Calu3 (cell line): ENCODE data around the gene DMBX1. TPM values are rescaled to one million over a fixed set of nuclear protein-coding genes. Genes with fewer than 3 reads are reported as not detected.

Source experiments
- BruUV-seq: library from RNA; stranded (reverse); fragments of 400-500 nt; replicated peaks from 2 replicates; lab custom pipeline; 2021; lab: Mats Ljungman, UMichigan
- CTCF ChIA-PET: fragments of 300-600 bp; sonication (Branson Sonifier 250); formaldehyde crosslinking; loops from one replicate; lab custom pipeline; 2022; ENCODE audit warnings: antibody characterized with exemption; lab: Charles Lee
- DNase-seq: peaks from one replicate; pipeline ENCODE4 v3.0.0; 2022
- H3K27ac Mint-ChIP-seq: one replicate; pipeline ENCODE4 v1.8.0; 2022; ENCODE audit warnings: mixed read lengths; ENCODE audit not compliant: unreplicated experiment
- H3K27me3 Mint-ChIP-seq: one replicate; pipeline ENCODE4 v1.8.0; 2022; ENCODE audit warnings: mixed read lengths; ENCODE audit not compliant: unreplicated experiment
- H3K36me3 Mint-ChIP-seq: one replicate; pipeline ENCODE4 v1.8.0; 2022; ENCODE audit warnings: mild to moderate bottlenecking, moderate library complexity, mixed read lengths; ENCODE audit not compliant: insufficient read depth, unreplicated experiment
- H3K4me1 Mint-ChIP-seq: one replicate; pipeline ENCODE4 v1.8.0; 2022; ENCODE audit warnings: mild to moderate bottlenecking, low read depth, mixed read lengths; ENCODE audit not compliant: unreplicated experiment
- H3K4me3 Mint-ChIP-seq: one replicate; pipeline ENCODE4 v1.8.0; 2022; ENCODE audit warnings: mild to moderate bottlenecking, low read depth, moderate library complexity, mixed read lengths; ENCODE audit not compliant: unreplicated experiment
- H3K9me3 Mint-ChIP-seq: one replicate; pipeline ENCODE4 v1.8.0; 2022; ENCODE audit warnings: low read depth, mixed read lengths; ENCODE audit not compliant: unreplicated experiment
- intact Hi-C: fragments of 100-400 bp; cut with micrococcal nuclease; formaldehyde crosslinking; loops from one replicate; pipeline ENCODE4 v1.10.0; 2022; ENCODE audit not compliant: unreplicated experiment
- total RNA-seq: library from RNA; stranded (reverse); gene quantifications from 2 replicates; pipeline ENCODE4 v1.2.3, GENCODE V29; 2022
- TF ChIP-seq, protein P1 (sequence below): fragments of 200-600 bp; IDR thresholded peaks from one replicate; pipeline ENCODE4 v1.8.0; 2022; ENCODE audit warnings: antibody characterized with exemption; ENCODE audit not compliant: unreplicated experiment

Gene DMBX1
- total RNA-seq, 1 experiment from 2014 or later: 2.3 TPM

DNA sequence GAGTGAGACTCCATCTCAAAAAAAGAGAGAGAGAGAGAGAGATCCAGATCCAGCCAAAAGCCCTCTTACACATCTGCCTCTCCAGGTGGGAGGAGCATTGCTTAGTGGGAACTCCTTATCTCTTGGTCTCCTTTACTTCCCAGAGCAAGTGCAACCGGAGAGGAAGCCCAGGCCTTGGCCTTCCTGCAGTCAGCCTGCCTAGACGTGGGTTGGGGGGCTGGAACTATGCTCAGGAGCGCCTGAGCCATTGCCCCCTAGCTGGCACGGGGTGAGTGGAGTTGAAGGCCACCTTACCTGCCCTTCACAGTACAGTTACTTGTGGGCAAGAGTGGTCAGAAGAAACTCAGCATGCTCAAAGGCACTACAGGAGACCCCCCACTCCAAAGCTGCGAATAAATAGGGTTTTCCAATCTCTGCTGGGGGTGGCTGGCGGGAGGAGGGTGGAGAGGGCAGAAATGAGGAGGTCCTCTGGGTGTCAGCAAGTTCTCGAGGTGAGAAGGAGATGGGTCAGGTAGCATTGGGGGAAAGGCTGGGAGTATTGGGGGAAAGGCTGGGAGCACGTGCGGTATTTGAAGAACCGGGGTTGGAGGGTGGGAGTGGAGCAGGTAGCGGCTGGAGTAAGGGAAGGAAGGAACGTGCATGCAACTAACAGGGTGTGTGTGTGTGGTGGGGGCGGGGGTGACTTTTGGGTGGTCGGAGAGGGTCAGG, 4.7 kb upstream of the DMBX1 start:
- Mint-ChIP-seq H3K27me3 (peaks cover 34% of the 10 kb centered on the region), H3K4me1 (peaks cover 19% of the 10 kb centered on the region), H3K27ac (no peak overlapping the region), H3K36me3 (peaks cover 14% of the 10 kb centered on the region), H3K9me3 (no peaks in the 10 kb centered on the region), H3K4me3 (no peak overlapping the region)
- TF ChIP-seq, protein P1, sequence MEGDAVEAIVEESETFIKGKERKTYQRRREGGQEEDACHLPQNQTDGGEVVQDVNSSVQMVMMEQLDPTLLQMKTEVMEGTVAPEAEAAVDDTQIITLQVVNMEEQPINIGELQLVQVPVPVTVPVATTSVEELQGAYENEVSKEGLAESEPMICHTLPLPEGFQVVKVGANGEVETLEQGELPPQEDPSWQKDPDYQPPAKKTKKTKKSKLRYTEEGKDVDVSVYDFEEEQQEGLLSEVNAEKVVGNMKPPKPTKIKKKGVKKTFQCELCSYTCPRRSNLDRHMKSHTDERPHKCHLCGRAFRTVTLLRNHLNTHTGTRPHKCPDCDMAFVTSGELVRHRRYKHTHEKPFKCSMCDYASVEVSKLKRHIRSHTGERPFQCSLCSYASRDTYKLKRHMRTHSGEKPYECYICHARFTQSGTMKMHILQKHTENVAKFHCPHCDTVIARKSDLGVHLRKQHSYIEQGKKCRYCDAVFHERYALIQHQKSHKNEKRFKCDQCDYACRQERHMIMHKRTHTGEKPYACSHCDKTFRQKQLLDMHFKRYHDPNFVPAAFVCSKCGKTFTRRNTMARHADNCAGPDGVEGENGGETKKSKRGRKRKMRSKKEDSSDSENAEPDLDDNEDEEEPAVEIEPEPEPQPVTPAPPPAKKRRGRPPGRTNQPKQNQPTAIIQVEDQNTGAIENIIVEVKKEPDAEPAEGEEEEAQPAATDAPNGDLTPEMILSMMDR: no peak
- no TSS peak for BruUV-seq
- no peak for DNase-seq
- intact Hi-C loops: no loop called here
- CTCF ChIA-PET: no interaction called here

DNA sequence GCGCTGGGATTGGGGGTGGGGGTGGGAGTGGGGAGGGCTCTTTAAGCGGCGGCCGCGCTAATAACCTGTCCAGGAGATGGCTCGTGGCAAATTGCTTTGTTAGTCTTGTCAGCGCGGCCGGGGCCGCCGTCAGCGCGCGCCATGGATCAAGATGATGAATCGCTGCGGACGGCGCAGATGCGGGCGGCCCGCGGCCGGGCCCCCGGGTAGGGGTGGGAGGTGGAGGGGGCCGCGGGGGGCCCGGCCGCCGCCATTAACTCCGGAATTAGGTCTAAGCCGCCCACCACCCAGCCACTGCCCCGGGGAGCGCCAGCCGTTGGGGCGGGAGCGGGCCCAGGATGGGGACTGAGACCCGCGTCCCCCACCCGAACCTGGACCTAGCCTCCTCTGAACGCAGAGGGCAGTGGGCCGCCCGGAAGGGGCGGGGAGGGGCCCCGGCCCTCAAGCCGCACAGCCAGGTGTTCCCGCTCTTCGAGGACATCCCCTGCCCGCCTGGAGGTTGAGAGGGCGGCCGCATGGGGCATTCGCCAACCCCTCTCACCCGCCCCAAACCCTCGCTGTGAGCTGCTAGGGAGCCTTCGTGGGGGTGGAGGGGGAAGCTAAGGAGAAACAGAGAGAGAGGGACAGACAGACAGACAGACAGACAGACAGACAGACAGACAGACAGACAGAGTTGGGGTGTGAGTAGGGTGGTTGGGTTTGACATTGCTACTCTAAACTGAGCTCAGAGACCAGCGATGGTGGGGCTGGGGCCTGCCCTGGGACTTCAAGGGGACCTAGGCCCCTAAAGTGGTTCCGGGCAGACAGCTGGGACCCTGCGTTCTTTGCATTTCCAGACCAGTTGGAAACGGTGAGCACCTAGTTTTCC, 3.8 kb upstream of the DMBX1 start:
- Mint-ChIP-seq H3K36me3 (peaks cover 14% of the 10 kb centered on the region), H3K4me3 (no peak overlapping the region), H3K4me1 (peaks cover 23% of the 10 kb centered on the region), H3K9me3 (no peaks in the 10 kb centered on the region), H3K27ac (no peak overlapping the region), H3K27me3 (peaks cover 40% of the 10 kb centered on the region)
- no TSS peak for BruUV-seq
- TF ChIP-seq, protein P1: no peak
- CTCF ChIA-PET: no interaction called here
- intact Hi-C loops: no loop called here
- DNase-seq: no peak

DNA sequence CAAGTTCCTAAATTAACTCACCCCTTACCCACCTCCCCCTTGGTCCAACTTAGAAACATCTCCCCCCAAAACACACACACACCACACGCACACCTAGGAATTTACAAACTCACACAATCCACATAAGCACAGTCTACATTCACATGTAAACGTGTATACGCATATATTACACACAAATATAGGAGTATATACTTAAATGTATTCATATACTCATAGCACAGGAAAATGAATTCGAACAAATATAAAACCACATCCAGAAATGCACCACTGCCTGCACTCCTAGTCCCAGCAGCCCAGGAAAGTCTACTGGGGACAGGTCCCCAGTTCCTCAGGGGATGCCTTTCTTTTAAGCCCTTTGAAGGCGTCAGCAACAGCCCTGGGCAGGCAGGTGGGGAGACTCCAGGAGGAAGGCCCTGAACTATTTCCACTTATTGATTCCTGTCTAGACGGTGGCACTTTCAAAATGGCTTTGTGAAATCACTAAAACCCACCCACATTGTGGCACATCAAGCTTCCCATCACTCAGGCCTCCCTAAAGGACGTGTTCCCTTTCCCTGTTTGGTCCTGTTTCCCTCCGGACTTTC, 3.1 kb upstream of the DMBX1 start:
- H3K27ac Mint-ChIP-seq: no peak overlapping the region
- H3K9me3 Mint-ChIP-seq: no peaks in the 10 kb centered on the region
- CTCF ChIA-PET: interaction anchor here (2.2 kb wide), 1 partner anchor 43 kb away, joined by 5 read pairs; no protein-coding TSS in a partner anchor
- no peak for DNase-seq
- H3K4me1 Mint-ChIP-seq: peaks cover 23% of the 10 kb centered on the region
- intact Hi-C loops: no loop called here
- H3K36me3 Mint-ChIP-seq: peaks cover 14% of the 10 kb centered on the region
- H3K4me3 Mint-ChIP-seq: no peak overlapping the region
- BruUV-seq: no TSS peak
- peaks cover 45% of the 10 kb centered on the region for H3K27me3 Mint-ChIP-seq
- TF ChIP-seq, protein P1: no peak

DNA sequence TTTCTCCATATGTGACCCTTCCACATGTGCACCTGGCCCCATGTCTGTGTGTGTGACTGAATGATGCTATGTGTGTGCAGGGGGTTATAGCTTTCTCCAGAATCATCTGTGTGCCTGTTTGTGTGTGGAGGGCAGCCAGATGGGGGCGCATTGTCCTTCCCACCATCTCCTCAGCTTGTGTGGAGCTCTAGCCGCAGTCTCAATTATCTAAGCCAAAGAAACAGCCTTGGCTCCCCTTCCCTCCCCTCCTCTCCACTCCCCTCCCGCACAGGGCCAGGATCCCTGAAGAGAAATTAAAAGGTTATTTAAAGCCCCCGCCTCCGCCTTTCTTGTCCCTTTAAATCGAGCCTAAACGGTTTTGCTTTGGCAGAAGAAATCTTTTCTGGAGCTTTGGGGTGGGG, 1.8 kb upstream of the DMBX1 start:
- Mint-ChIP-seq H3K4me3 (no peak overlapping the region), H3K36me3 (peaks cover 14% of the 10 kb centered on the region), H3K9me3 (no peaks in the 10 kb centered on the region), H3K4me1 (peaks cover 23% of the 10 kb centered on the region), H3K27me3 (peaks cover 53% of the 10 kb centered on the region), H3K27ac (no peak overlapping the region)
- intact Hi-C loops: no loop called here
- DNase-seq: peak; percentile 28
- no TSS peak for BruUV-seq
- TF ChIP-seq, protein P1: peak; percentile 16
- CTCF ChIA-PET: interaction anchor here (0.7 to 2.2 kb wide), 5 partner anchors 30 to 61 kb away, joined by 3 to 8 read pairs (median 5); a partner anchor contains a TSS
